Kidney capillary endothelial cell (primary cell): ENCODE measurements around the gene RSRP1.
A peak's percentile ranks its signal among the peaks of the same experiment; 100 is the strongest.
"Not testable (repeated sequence)": the region's sequence is repeated elsewhere in the genome, so short reads cannot be mapped to it uniquely, and the experiment has no call there.

Experiments used
- DNase-seq: peaks from one replicate; pipeline ENCODE4 v3.0.0-alpha.2; 2018; ENCODE audit warnings: low spot score

The RSRP1 gene

GRCh38 chr1:25257196-25257595, 9.9 kb upstream of the RSRP1 start:
- DNase-seq: no peak

- no peak for DNase-seq
These were observed 9.3 kb upstream of the RSRP1 start for GRCh38 chr1:25256578-25256965.

DNA sequence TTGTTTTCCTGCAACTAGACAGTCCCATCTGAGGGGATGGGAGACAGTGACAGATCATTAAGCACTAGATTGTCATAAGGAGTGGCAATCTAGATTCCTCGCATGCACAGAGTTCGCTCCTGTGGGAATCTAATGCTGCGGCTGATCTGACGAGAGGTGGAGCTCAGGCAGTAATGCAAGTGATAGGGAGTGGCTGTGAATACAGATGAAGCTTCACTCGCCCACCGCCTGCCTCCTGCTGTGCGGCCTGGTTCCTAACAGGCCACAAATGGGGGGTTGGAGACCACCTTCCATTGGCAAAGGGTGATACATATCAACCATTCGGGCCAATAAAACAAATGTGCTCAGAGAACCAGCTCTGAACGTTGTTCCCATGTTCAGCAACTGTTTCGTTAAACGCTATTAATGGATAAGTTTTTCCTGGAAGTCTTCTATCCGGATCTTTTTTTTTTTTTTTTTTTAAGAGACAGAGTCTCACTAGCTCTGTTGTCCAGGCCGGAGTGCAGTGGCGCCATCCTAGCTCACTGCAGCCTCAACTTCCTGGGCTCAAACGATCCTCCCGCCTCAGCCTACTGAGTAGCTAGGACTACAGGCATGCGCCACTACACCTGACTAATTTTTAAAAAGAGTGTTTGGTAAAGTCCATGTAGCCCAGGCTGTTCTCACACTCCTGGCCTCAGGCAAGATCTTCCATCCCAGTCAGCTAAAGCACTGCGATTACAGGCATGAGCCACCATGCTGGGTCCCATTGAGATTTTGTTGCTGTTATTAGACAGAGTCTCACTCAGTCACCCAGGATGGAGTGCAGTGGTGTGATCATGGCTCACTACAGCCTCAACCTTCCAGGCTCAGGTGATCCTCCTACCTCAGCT, 8.7 kb upstream of the RSRP1 start:
- DNase-seq: no peak

GRCh38 chr1:25253911-25254310, 6.7 kb upstream of the RSRP1 start:
- DNase-seq: no peak

GRCh38 chr1:25247829-25248754, 838 bp upstream of the RSRP1 start:
- DNase-seq: no peak

- no peak for DNase-seq
These were observed 642 bp downstream of the RSRP1 start for GRCh38 chr1:25246600-25247023.

- no peak for DNase-seq
These were observed 1.2 kb downstream of the RSRP1 start for GRCh38 chr1:25245809-25246599.

- DNase-seq: no peak
These were observed 1.9 kb downstream of the RSRP1 start for GRCh38 chr1:25245393-25245792.

- DNase-seq: no peak
These were observed 3.3 kb downstream of the RSRP1 start for GRCh38 chr1:25243907-25244306.

GRCh38 chr1:25239681-25240541, 7.3 kb downstream of the RSRP1 start:
- DNase-seq: peak; percentile 81

- DNase-seq: no peak
These were observed 9.2 kb downstream of the RSRP1 start for GRCh38 chr1:25238046-25238445.

- DNase-seq: not testable (repeated sequence)
These were observed 11.0 kb downstream of the RSRP1 start for GRCh38 chr1:25236261-25236660.

DNA sequence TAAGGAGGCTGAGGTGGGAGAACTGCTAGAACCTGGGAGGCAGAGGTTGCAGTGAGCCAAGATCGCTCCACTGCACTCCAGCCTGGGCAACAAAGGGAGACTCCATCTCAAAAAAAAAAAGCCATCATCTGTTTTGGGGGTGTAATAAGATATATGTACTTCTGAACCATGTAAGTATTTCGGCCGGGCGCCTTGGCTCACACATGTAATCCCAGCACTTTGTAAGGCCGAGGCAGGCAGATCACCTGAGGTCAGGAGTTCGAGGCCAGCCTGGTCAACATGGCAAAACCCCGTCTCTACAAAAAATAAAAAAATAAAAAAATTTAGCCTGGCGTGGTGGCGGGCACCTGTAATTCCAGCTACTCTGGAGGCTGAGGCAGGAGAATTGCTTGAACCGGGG, 11.8 kb downstream of the RSRP1 start:
- not testable (repeated sequence) for DNase-seq

- peak; percentile 86 for DNase-seq
These were observed 14.1 kb downstream of the RSRP1 start for GRCh38 chr1:25232866-25233784.

- peak; percentile 90 for DNase-seq
These were observed 15.0 kb downstream of the RSRP1 start, which contains the start of gene SYF2 for GRCh38 chr1:25232027-25232865. Gene SYF2 (minus strand): TSS chr1:25232502. CDS start chr1:25232467, 35 bp downstream.

DNA sequence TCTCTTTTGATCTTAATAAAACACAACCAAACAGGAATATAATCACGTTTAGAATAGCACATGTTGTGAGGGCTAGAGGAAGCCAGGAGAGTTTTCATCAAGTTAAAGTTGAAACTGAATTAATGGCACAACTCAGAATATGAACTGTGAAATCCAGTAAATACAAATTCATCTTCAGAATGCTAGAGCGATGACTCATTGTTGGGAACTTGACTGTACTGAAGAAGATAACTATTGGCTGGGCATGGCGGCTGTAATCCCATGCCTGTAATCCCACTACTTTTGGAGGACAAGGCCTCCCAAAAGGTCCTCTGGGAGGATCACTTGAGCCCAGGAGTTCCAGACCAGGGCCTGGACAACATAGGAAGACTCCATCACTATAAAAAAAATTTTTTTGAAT, 23.8 kb downstream of the RSRP1 start:
- DNase-seq: no peak

DNA sequence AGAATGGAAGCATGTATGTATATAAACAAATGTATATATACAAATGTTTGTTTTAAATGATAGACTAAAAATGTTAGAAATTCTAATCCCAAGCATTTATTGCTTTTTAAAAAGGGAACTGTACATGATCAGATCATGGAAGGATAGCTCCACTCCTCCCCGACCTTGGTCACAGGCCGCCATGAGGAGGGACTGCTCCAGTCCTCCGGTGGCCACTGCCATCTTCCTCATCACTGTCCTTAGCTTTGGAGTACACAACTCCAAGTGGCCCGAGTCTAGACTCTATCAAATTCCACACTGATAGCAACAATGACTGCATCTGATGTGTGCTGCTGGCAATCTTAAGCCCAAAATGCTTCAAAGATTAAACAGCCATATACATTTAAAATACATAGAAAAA, 24.6 kb downstream of the RSRP1 start:
- no peak for DNase-seq

- DNase-seq: no peak
These were observed 26.6 kb downstream of the RSRP1 start for GRCh38 chr1:25220666-25221065.

GRCh38 chr1:25219661-25220251, 27.5 kb downstream of the RSRP1 start:
- DNase-seq: no peak
